Neural cell (in vitro differentiated cells): ENCODE measurements around the gene ALAS1.

Experiments used
- EP300 ChIP-seq: fragments of 450-650 bp; conservative IDR thresholded peaks from 2 replicates; pipeline ENCODE4 v1.6.1; 2014; ENCODE audit warnings: antibody characterized with exemption, mild to moderate bottlenecking, moderate library complexity; ENCODE audit not compliant: poor library complexity, severe bottlenecking
- EZH2 ChIP-seq: fragments of 200-600, 300-800 bp; shearing (Covaris generic), sonication (generic); IDR thresholded peaks from 2 replicates; pipeline ENCODE4 v1.6.1; 2014; ENCODE audit warnings: antibody characterized with exemption, low read length, borderline replicate concordance, mild to moderate bottlenecking; ENCODE audit not compliant: insufficient read depth, poor library complexity, severe bottlenecking
- MXI1 ChIP-seq: fragments of 450-650 bp; conservative IDR thresholded peaks from 2 replicates; pipeline ENCODE4 v1.6.1; 2014; ENCODE audit warnings: antibody characterized with exemption, mild to moderate bottlenecking; ENCODE audit not compliant: poor library complexity, severe bottlenecking
- POLR2AphosphoS5 ChIP-seq: IDR thresholded peaks from 2 replicates; pipeline ENCODE4 v1.6.1; 2012
- RAD21 ChIP-seq: fragments of 450-650 bp; conservative IDR thresholded peaks from 2 replicates; pipeline ENCODE4 v1.6.1; 2014; ENCODE audit warnings: antibody characterized with exemption, mild to moderate bottlenecking, moderate library complexity
- SMC3 ChIP-seq: fragments of 450-650 bp; conservative IDR thresholded peaks from 2 replicates; pipeline ENCODE4 v1.6.1; 2014; ENCODE audit warnings: antibody characterized with exemption, mild to moderate bottlenecking, moderate library complexity; ENCODE audit not compliant: poor library complexity
- TAF1 ChIP-seq: IDR thresholded peaks from 2 replicates; pipeline ENCODE4 v1.6.1; 2012; ENCODE audit warnings: low read depth
- TF ChIP-seq, protein P1 (sequence below): fragments of 450-650 bp; IDR thresholded peaks from 2 replicates; pipeline ENCODE4 v1.5.1; 2014; ENCODE audit warnings: antibody characterized with exemption, mild to moderate bottlenecking, moderate library complexity; ENCODE audit not compliant: poor library complexity, severe bottlenecking
- TF ChIP-seq, protein P2 (sequence below): IDR thresholded peaks from 2 replicates; pipeline ENCODE4 v1.6.1; 2012; ENCODE audit warnings: borderline replicate concordance

DNA sequence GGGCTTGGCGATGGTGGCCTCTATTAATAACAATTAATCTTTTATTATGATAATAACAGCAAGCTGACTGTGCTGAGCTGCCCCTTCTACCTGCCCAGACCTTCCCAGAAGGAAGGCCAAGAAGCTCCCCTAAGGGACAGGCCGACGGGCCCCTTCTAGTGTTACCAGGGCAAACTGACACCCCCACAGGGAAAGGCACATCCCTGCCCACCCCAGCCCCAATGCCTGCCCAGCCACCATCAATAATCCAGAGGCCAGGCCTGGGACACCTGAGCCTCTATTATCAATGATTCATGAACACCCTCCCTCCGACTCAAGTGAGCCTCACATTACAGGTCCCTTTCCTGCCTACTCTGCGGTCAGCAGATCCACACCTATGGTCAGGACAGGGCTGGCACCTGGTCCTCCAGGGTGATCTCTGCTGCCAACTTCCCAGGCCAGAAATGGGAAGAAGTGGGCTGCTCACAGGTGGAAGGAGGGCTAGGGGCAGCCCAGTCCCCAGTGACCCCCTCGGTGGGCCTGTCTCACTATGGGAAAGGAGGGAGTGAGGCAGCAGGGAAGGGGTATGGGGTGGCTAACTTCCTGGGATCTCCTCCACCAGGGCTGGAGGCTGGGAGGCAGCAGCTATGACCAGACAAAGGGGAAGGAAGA, 39.2 kb downstream of the ALAS1 start:
- TF ChIP-seq, protein P1, sequence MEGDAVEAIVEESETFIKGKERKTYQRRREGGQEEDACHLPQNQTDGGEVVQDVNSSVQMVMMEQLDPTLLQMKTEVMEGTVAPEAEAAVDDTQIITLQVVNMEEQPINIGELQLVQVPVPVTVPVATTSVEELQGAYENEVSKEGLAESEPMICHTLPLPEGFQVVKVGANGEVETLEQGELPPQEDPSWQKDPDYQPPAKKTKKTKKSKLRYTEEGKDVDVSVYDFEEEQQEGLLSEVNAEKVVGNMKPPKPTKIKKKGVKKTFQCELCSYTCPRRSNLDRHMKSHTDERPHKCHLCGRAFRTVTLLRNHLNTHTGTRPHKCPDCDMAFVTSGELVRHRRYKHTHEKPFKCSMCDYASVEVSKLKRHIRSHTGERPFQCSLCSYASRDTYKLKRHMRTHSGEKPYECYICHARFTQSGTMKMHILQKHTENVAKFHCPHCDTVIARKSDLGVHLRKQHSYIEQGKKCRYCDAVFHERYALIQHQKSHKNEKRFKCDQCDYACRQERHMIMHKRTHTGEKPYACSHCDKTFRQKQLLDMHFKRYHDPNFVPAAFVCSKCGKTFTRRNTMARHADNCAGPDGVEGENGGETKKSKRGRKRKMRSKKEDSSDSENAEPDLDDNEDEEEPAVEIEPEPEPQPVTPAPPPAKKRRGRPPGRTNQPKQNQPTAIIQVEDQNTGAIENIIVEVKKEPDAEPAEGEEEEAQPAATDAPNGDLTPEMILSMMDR: no peak
- TF ChIP-seq MXI1 (no peak), POLR2AphosphoS5 (no peak), RAD21 (no peak), TAF1 (no peak), EP300 (no peak), SMC3 (no peak), EZH2 (no peak)
- TF ChIP-seq, protein P2, sequence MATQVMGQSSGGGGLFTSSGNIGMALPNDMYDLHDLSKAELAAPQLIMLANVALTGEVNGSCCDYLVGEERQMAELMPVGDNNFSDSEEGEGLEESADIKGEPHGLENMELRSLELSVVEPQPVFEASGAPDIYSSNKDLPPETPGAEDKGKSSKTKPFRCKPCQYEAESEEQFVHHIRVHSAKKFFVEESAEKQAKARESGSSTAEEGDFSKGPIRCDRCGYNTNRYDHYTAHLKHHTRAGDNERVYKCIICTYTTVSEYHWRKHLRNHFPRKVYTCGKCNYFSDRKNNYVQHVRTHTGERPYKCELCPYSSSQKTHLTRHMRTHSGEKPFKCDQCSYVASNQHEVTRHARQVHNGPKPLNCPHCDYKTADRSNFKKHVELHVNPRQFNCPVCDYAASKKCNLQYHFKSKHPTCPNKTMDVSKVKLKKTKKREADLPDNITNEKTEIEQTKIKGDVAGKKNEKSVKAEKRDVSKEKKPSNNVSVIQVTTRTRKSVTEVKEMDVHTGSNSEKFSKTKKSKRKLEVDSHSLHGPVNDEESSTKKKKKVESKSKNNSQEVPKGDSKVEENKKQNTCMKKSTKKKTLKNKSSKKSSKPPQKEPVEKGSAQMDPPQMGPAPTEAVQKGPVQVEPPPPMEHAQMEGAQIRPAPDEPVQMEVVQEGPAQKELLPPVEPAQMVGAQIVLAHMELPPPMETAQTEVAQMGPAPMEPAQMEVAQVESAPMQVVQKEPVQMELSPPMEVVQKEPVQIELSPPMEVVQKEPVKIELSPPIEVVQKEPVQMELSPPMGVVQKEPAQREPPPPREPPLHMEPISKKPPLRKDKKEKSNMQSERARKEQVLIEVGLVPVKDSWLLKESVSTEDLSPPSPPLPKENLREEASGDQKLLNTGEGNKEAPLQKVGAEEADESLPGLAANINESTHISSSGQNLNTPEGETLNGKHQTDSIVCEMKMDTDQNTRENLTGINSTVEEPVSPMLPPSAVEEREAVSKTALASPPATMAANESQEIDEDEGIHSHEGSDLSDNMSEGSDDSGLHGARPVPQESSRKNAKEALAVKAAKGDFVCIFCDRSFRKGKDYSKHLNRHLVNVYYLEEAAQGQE: no peak
